SK-MEL-5 (cell line): ENCODE measurements around the gene JARID2. TPM values are rescaled to one million over a fixed set of nuclear protein-coding genes. Genes with fewer than 3 reads are reported as not detected.
A peak's percentile ranks its signal among the peaks of the same experiment; 100 is the strongest.
"Not testable (repeated sequence)": the region's sequence is repeated elsewhere in the genome, so short reads cannot be mapped to it uniquely, and the experiment has no call there.

Source experiments
- DNase-seq: peaks from one replicate; pipeline ENCODE4 v3.0.0-alpha.2; 2016; ENCODE audit warnings: low read depth, low spot score
- in situ Hi-C: cut with HindIII; loops from 2 replicates; pipeline ENCODE4 v1.10.0; 2016; ENCODE audit warnings: low sequenced_read_pairs, high pct_unique_total_duplicates, low pct_unique_long_range_greater_than_20kb
- total RNA-seq: library from RNA; depleted of rRNA; stranded (reverse); fragments of >200 nt; shearing (Covaris generic); gene quantifications from 2 replicates; pipeline ENCODE4 v1.2.3, GENCODE V29; 2014

JARID2 gene
- total RNA-seq, 1 experiment from 2014 or later: 35.5 TPM

DNA sequence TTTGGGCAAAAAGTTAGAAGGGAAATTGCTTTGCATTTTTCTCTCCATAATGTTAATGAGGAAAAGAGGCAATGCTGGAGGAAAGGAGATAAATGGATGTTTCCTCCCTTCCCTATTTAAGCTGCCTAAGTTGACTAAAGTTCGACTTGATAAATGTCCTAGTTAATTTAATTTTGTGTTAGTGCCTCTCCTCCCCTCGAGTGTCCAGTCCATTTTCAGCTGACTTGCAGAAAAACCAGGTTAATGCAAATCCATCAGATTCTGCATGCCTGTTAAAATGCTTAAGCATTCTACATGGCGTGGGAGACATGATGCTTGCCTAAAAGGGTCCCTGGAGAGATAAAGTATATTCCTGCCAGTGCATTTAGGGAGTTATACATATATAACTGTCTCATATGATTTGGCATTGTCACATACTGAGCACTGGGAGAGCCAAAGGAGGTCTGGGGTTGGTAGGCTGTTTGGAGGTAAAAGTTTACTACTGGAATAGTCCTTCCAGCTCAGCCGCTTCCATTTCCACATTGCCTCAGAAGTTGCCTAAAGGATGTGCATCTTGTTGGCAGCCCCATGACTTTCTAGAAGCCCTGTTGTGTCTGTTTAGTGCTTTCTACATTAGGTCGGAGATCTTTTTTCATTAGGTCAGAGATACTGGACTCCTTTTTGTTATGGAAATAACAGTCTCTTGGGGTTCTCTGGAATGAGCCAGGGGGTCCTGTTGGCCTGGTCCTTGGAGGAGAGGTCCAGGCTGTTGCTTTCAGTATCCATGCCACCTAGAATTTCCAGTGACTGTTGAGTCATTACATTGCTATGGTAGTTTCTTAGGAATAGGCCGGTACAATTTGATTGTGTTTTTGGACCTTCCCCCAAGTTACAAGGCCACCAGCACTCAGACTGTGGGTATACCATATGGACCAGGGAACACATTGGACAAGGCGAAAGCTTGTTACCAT lies 30.4 kb downstream of the JARID2 start:
- no peak for DNase-seq

DNA sequence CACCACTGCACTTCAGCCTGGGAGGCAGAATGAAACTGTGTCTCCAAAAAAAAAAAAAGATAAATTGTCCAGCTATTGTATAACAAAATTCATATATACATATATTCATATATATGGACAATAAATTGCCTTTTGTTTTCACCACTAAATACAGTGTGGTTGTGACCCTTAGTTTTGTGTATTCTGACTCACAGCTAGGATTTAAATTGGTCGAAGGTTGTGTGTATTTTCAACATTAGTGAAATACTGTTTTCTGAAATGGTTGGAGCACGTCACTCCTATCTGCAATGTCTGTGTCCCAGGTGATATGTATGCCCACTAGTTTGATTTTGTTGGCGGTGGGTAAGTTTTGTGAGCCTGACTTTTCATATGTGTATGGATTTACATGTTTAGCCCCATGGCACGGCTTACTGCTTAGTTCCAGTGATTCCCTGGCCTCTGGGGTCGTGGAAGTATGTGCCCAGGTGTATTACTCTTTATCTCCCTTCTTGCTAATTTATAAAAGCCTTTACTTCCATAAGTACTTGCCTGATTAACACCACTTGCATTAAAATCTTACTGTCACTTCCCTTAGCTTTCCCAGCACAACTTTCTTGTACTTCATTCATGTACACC lies 33.3 kb downstream of the JARID2 start:
- in situ Hi-C loops: no loop called here

More for the DNA sequence above, 30.4 kb downstream of the JARID2 start:
- in situ Hi-C loops: no loop called here

DNA sequence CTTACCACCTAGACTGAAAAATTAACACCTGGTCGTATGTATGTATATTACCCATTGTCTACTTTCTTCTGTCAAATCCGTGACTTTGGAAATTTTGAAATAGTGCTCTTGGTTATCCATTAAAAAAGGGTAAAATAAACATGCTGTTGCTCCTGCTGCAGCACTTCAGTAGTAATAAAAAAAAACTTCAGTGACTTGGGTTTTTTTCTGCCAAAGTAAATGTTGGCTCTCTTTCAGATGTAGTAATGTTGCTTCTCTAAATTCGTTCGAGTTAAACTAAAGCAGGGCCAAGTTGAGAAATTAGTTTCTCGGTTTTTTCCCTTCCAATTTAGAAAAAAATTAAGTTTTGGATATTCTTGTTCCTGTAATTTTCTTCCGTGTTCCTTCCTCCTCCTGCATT lies 34.2 kb downstream of the JARID2 start:
- in situ Hi-C loops: no loop called here
- DNase-seq: no peak

More for the DNA sequence above, 33.3 kb downstream of the JARID2 start:
- DNase-seq: no peak

- DNase-seq: no peak
- in situ Hi-C loops: no loop called here
These were observed 35.1 kb downstream of the JARID2 start for GRCh38 chr6:15280961-15281360.

DNA sequence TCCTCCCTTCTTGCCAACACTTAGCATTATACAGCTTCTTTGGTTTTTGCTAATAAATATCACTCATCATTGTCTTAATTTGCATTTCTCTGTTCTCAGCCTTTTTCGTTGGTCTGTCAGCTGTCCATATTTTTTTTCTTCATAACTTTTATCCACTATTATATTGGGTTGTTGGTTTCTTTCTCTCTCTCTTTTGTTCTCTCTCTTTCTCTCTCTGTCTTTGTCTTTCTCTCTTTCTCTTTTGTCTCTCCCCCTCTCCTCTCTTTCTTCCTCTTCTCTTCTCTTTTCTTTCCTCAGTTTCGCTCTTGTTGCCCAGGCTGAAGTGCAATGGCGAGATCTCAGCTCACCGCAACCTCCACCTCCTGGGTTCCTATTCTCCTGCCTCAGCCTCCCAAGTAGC lies 36.5 kb downstream of the JARID2 start:
- no peak for DNase-seq
- in situ Hi-C loops: no loop called here

GRCh38 chr6:15283986-15284361 lies 38.1 kb downstream of the JARID2 start:
- in situ Hi-C loops: no loop called here
- no peak for DNase-seq

- no peak for DNase-seq
- in situ Hi-C loops: no loop called here
These were observed 38.9 kb downstream of the JARID2 start for GRCh38 chr6:15284743-15285142.

- DNase-seq: peak; percentile 46
- in situ Hi-C loops: no loop called here
These were observed 39.9 kb downstream of the JARID2 start for GRCh38 chr6:15285682-15286294.

GRCh38 chr6:15287670-15288375 lies 42.0 kb downstream of the JARID2 start:
- in situ Hi-C loops: no loop called here
- no peak for DNase-seq

DNA sequence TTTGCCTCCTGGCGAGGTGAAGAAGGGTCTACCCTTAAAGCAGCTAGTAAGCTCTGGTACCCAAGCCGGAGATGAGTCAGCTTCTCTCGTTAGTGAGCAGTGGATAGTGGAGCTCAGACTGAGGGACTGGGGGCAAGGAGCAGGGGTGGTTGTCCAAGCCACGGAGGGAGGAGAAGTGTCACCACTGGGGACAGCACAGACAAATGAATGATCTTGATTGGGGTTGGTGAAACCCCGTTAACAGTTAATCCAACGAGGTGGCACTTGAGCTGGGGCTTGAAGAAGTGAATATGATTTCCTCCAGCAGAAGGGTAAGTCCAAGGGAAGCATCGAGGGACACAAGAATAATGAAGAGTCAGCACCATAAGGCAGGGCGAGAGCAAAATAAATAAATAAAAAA lies 43.0 kb downstream of the JARID2 start:
- in situ Hi-C loops: no loop called here

GRCh38 chr6:15289456-15289855 lies 43.6 kb downstream of the JARID2 start:
- in situ Hi-C loops, DNase-seq: not testable (repeated sequence)

More for the DNA sequence above, 43.0 kb downstream of the JARID2 start:
- DNase-seq: no peak

DNA sequence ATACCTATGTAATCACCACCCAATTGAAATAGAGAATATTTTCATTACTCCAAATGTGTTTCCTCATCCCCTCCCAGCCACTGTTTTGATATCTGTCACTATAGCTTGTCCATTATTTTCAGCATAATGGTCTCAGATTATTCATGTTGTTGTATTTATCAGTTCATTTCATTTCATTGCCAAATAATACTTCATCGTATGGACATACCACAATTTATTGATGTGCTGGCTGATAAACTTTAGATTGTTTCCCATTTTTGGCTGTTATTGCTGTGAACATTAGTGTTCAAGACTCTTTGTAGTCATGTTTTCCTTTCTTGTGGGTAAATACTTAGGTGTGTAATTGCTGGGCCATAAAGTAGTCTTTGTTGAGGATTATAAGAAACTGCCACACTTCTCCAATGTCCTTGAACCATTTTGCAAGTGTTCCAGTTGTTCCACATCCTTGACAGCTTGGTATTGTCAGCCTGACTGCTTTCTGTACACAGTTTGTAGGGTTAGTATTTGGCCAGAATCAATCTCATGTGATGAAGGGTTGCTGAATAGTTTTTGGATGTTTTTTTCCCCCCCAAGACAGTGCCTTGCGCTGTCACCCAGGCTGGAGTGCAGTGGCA lies 44.3 kb downstream of the JARID2 start:
- no peak for DNase-seq
- in situ Hi-C loops: no loop called here

DNA sequence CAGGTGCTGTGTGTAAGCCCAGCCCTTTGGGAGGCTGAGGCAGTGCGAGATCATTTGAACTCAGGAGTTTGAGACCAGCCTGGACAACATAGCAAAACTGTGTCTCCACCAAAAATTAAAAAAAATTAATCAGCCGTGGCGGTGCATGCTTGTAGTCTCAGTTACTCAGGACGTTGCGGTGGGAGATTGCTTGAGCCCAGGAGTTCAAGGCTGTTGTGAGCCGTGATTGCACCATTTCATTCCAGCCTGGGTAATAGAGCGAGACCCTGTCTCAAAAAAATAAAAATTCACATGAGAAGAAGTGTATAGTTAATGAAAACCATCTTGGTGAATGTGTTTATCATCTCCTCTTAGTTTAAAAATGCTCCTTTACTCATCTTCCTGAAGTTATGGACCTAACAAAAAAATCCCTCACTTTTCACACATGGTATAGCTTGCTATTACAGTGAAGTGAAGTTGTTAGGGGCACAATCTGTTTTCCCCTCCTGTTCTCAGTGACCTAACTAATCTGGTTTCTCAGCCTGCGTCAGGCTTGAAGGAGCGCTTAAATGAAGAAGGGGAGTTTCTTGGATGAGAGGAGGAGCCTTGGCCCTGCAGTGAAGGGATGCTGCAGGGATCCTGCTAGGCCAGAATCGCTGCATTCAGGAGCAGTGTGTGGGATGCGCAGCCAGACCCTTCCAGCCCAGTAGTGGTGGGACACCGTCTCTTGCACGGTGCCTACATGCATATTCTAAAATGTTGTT lies 45.3 kb downstream of the JARID2 start:
- DNase-seq: no peak
- in situ Hi-C loops: no loop called here

- no peak for DNase-seq
- in situ Hi-C loops: no loop called here
These were observed 46.9 kb downstream of the JARID2 start for GRCh38 chr6:15292721-15293302.

DNA sequence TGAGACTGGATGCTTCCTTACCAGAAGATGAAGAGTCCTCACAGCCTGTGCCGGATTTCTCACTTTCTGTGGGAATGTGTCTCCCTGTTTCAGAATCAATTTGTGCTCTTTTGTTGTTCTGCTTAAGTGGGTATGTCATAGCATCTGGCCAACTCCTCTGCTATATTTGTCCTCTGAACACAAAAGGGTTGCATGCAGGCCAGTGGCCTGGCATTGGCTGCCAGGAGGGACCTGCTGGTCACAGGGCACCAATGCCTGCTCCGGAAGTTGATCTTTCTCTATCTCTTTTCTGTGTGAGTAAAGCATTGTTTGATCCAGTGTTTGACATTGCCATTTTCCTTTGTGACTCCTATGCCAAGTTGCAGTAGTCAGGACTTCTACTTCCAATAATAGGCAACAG lies 47.8 kb downstream of the JARID2 start:
- no peak for DNase-seq
- in situ Hi-C loops: no loop called here

GRCh38 chr6:15294504-15294903 lies 48.6 kb downstream of the JARID2 start:
- DNase-seq: no peak
- in situ Hi-C loops: no loop called here

DNA sequence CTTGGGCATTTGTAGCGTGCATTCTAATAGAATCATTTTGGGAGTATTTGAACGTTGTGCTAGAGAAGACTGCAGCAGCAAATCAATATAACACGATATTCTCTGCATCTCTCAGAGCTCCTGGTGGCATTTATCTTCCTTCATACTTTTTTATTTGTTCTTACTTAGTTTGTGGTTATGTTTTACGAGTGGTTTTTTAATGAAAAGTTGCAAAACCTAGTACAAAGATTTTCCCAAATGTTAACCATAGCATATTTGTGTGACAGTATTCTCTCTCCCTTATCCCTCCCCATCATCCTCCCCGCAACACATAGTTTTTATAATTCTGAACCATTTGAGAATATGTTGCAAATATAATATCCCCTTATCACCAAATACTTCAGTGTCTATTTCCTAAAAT lies 50.4 kb downstream of the JARID2 start:
- in situ Hi-C loops: no loop called here
- DNase-seq: no peak
